Panc1 (cell line): Measurements from ENCODE around the gene NUP210. TPM values are rescaled to one million over a fixed set of nuclear protein-coding genes. Genes with fewer than 3 reads are reported as not detected.
"Not testable (repeated sequence)": the region's sequence is repeated elsewhere in the genome, so short reads cannot be mapped to it uniquely, and the experiment has no call there.

ENCODE experiments used
- ATAC-seq: fragments of 200-7000 bp; cut with Tn5 transposase; 2 replicates; pipeline ENCODE4 v1.9.1; 2020; ENCODE audit warnings: mild to moderate bottlenecking, moderate library complexity
- BruUV-seq: library from RNA; stranded (reverse); fragments of 400-500 nt; replicated peaks from 2 replicates; lab custom pipeline; 2021; lab: Mats Ljungman, UMichigan
- CTCF ChIA-PET: fragments of 300-600 bp; sonication (Branson Sonifier 250); formaldehyde crosslinking; loops from one replicate; lab custom pipeline; 2022; ENCODE audit warnings: antibody characterized with exemption; lab: Charles Lee
- POLR2A ChIA-PET: fragments of 300-600 bp; sonication (Branson Sonifier 250); formaldehyde crosslinking; loops from one replicate; lab custom pipeline; 2022; ENCODE audit warnings: antibody characterized with exemption; lab: Charles Lee
- DNase-seq: peaks from one replicate; pipeline ENCODE4 v3.0.0-alpha.2; 2010; ENCODE audit warnings: low read depth, low spot score
- H3K27ac ChIP-seq: 2 replicates; pipeline ENCODE4 v1.5.1; 2011; ENCODE audit warnings: mild to moderate bottlenecking, low read length, inconsistent platforms
- H3K27me3 ChIP-seq: fragments of 200-500 bp; sonication (Bioruptor generic); 2 replicates; pipeline ENCODE4 v1.6.0; 2014; ENCODE audit warnings: low read length, inconsistent platforms; ENCODE audit not compliant: control insufficient read depth, insufficient read depth
- H3K36me3 ChIP-seq: fragments of 200-500 bp; sonication (Bioruptor generic); 2 replicates; pipeline ENCODE4 v1.5.1; 2014; ENCODE audit warnings: inconsistent platforms, mild to moderate bottlenecking, low read length, moderate library complexity; ENCODE audit not compliant: control insufficient read depth, insufficient read depth
- H3K4me1 ChIP-seq: 2 replicates; pipeline ENCODE4 v1.5.1; 2011; ENCODE audit warnings: inconsistent platforms, mild to moderate bottlenecking, low read length, moderate library complexity; ENCODE audit not compliant: control insufficient read depth, insufficient read depth
- H3K4me3 ChIP-seq, 2 experiments: 2 replicates each; pipeline ENCODE4 v1.5.1; 2011 to 2012; ENCODE audit warnings: low read depth in 2 of 2, low read length in 2 of 2, mild to moderate bottlenecking in 2 of 2, inconsistent platforms in 1 of 2, moderate library complexity in 1 of 2
- H3K9me3 ChIP-seq: fragments of 200-500 bp; sonication (Bioruptor generic); 2 replicates; pipeline ENCODE4 v1.5.1; 2014; ENCODE audit warnings: low read depth, mild to moderate bottlenecking, inconsistent platforms, low read length, moderate library complexity; ENCODE audit not compliant: control insufficient read depth, insufficient read depth
- POLR2AphosphoS5 ChIP-seq: IDR thresholded peaks from 2 replicates; pipeline ENCODE4 v1.6.1; 2012; ENCODE audit warnings: mild to moderate bottlenecking, low read depth, low read length, moderate library complexity
- SIN3A ChIP-seq: IDR thresholded peaks from 2 replicates; pipeline ENCODE4 v1.6.1; 2012; ENCODE audit warnings: low read depth, mild to moderate bottlenecking, low read length, moderate library complexity, borderline replicate concordance; ENCODE audit not compliant: insufficient read depth
- TCF7L2 ChIP-seq: IDR thresholded peaks from 2 replicates; pipeline ENCODE4 v1.6.1; 2011; ENCODE audit warnings: mild to moderate bottlenecking, low read depth, low read length, inconsistent platforms
- in situ Hi-C: cut with HindIII; loops from 2 replicates; pipeline ENCODE4 v1.10.0; 2016; ENCODE audit warnings: low sequenced_read_pairs, low pct_unique_long_range_greater_than_20kb
- intact Hi-C: fragments of 100-400 bp; cut with micrococcal nuclease; formaldehyde crosslinking; loops from one replicate; pipeline ENCODE4 v1.10.0; 2022; ENCODE audit not compliant: unreplicated experiment
- total RNA-seq: library from RNA; stranded (reverse); gene quantifications from one replicate; pipeline ENCODE4 v1.2.1, GENCODE V29; 2021; ENCODE audit not compliant: unreplicated experiment
- TF ChIP-seq, protein P1 (sequence below): fragments of 450-650 bp; IDR thresholded peaks from 2 replicates; pipeline ENCODE4 v1.5.1; 2017; ENCODE audit warnings: mild to moderate bottlenecking
- TF ChIP-seq, protein P2 (sequence below), 2 experiments: IDR thresholded peaks; 2 replicates each; pipeline ENCODE4 v1.6.1; 2011 to 2012; ENCODE audit warnings: low read depth in 2 of 2, control low read depth in 1 of 2, low read length in 1 of 2, mild to moderate bottlenecking in 1 of 2, moderate library complexity in 1 of 2; ENCODE audit not compliant: insufficient read depth in 1 of 2

NUP210 gene
- total RNA-seq, 1 experiment from 2014 or later: 36.8 TPM

DNA sequence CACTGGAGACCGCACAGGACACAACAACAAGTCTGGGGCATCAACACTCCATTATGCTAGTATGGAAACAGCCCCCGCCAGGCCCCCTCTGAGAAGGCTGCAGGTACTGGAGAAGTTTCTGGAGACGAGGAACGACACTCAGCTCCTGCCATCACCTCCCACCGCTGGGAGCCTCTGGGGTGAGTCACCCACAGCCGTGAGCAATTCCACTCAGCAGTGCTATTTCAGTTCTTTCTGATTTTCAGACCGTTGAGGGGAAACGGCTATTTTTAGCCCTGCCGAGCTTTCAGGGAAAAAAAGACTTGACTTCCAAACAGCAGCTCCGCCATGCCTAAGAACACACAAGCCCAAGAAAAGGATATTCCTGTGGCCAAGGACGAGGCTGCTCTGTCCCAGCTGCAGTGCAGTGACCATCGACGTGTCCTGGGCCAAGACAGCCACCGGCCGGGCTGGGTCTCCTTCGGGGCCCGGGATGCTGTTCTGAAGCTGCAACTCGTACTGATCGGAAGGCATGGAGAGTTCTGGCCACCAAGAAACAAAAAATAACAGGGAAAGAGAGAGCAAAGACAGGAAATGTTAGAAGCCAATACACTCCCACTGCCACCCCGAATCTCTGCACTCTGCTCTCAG is 40.8 kb downstream of the NUP210 start:
- no peaks in the 10 kb centered on the region for H3K9me3 ChIP-seq
- no peaks in the 10 kb centered on the region for H3K36me3 ChIP-seq
- BruUV-seq: no TSS peak
- intact Hi-C loops: no loop called here
- no peaks in the 10 kb centered on the region for H3K4me1 ChIP-seq
- in situ Hi-C loops: no loop called here
- TF ChIP-seq TCF7L2 (no peak), SIN3A (no peak), POLR2AphosphoS5 (no peak)
- TF ChIP-seq, protein P1, sequence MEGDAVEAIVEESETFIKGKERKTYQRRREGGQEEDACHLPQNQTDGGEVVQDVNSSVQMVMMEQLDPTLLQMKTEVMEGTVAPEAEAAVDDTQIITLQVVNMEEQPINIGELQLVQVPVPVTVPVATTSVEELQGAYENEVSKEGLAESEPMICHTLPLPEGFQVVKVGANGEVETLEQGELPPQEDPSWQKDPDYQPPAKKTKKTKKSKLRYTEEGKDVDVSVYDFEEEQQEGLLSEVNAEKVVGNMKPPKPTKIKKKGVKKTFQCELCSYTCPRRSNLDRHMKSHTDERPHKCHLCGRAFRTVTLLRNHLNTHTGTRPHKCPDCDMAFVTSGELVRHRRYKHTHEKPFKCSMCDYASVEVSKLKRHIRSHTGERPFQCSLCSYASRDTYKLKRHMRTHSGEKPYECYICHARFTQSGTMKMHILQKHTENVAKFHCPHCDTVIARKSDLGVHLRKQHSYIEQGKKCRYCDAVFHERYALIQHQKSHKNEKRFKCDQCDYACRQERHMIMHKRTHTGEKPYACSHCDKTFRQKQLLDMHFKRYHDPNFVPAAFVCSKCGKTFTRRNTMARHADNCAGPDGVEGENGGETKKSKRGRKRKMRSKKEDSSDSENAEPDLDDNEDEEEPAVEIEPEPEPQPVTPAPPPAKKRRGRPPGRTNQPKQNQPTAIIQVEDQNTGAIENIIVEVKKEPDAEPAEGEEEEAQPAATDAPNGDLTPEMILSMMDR: no peak
- TF ChIP-seq, protein P2, sequence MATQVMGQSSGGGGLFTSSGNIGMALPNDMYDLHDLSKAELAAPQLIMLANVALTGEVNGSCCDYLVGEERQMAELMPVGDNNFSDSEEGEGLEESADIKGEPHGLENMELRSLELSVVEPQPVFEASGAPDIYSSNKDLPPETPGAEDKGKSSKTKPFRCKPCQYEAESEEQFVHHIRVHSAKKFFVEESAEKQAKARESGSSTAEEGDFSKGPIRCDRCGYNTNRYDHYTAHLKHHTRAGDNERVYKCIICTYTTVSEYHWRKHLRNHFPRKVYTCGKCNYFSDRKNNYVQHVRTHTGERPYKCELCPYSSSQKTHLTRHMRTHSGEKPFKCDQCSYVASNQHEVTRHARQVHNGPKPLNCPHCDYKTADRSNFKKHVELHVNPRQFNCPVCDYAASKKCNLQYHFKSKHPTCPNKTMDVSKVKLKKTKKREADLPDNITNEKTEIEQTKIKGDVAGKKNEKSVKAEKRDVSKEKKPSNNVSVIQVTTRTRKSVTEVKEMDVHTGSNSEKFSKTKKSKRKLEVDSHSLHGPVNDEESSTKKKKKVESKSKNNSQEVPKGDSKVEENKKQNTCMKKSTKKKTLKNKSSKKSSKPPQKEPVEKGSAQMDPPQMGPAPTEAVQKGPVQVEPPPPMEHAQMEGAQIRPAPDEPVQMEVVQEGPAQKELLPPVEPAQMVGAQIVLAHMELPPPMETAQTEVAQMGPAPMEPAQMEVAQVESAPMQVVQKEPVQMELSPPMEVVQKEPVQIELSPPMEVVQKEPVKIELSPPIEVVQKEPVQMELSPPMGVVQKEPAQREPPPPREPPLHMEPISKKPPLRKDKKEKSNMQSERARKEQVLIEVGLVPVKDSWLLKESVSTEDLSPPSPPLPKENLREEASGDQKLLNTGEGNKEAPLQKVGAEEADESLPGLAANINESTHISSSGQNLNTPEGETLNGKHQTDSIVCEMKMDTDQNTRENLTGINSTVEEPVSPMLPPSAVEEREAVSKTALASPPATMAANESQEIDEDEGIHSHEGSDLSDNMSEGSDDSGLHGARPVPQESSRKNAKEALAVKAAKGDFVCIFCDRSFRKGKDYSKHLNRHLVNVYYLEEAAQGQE (IDR thresholded peaks at IDR 0.05; ENCODE audit: insufficient read depth in 1 of 2, low read depth in 2 of 2, low read length in 1 of 2): no peak
- ChIA-PET CTCF (no interaction called here), POLR2A (no interaction called here)
- H3K27ac ChIP-seq: no peak overlapping the region
- DNase-seq: no peak
- no peak overlapping the region for H3K4me3 ChIP-seq
- ATAC-seq: no peak
- no peaks in the 10 kb centered on the region for H3K27me3 ChIP-seq

DNA sequence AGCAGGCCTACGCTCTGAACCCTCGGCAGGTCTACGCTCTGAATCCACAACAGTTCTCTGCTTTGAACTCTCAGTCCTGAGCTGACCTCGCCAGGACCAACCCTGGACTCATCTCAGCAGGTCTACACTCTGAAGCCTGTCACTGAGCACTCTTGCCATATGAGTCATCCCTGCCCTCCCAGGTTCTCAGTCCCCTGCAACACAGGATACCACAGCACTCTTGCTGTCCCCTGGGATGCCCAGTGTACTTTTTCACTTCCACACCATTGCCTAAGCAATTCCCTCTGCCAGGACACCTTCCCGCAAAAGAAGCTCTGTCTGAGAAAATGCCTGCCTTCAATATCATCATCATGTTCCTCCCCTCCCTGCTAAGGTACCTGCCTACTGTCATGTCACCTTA is 42.0 kb downstream of the NUP210 start:
- no peak overlapping the region for H3K27ac ChIP-seq
- ChIA-PET POLR2A (no interaction called here), CTCF (interaction anchor here (0.6 kb wide), 1 partner anchor 233 kb away, joined by 5 read pairs; no protein-coding TSS in a partner anchor)
- no peak for ATAC-seq
- DNase-seq: no peak
- H3K9me3 ChIP-seq: no peaks in the 10 kb centered on the region
- in situ Hi-C loops (no loop called here), intact Hi-C loops (no loop called here)
- no peaks in the 10 kb centered on the region for H3K36me3 ChIP-seq
- no peaks in the 10 kb centered on the region for H3K27me3 ChIP-seq
- no TSS peak for BruUV-seq
- no peak for TF ChIP-seq TCF7L2
- TF ChIP-seq, protein P1: no peak
- no peak for TF ChIP-seq SIN3A
- TF ChIP-seq, protein P2 (IDR thresholded peaks at IDR 0.05; ENCODE audit: insufficient read depth in 1 of 2, low read depth in 2 of 2, low read length in 1 of 2): no peak
- TF ChIP-seq POLR2AphosphoS5: no peak
- no peak overlapping the region for H3K4me3 ChIP-seq
- H3K4me1 ChIP-seq: no peaks in the 10 kb centered on the region

DNA sequence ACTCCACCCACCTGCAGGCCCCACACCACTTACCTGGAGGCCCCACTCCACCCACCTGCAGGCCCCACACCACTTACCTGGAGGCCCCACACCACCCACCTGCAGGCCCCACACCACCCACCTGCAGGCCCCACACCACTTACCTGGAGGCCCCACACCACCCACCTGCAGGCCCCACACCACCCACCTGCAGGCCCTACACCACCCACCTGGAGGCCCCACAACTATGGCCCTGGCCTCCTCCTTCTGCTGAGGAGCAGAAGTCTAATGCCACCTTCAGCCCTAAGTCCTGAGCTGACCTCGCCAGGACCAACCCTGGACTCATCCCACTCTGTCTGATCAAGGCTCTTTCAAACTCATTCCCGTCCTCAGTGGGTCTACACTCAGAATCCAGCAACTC is 42.4 kb downstream of the NUP210 start:
- ATAC-seq, H3K36me3 ChIP-seq, DNase-seq, in situ Hi-C loops, POLR2A ChIA-PET, H3K27ac ChIP-seq, CTCF ChIA-PET, H3K9me3 ChIP-seq, H3K27me3 ChIP-seq, BruUV-seq, H3K4me1 ChIP-seq, intact Hi-C loops, H3K4me3 ChIP-seq: not testable (repeated sequence)
